ENCODE data around the gene NUMBL. TPM values are rescaled to one million over a fixed set of nuclear protein-coding genes. Genes with fewer than 3 reads are reported as not detected.

NUMBL gene
- total and polyA plus RNA-seq, 2 of the 8 experiments (the other 6 are each of a cell fraction or from before 2014, with no cell fraction given): 13.5 to 24.8 TPM

- Histone ChIP-seq H4K8ac (ENCODE audit: extremely low read depth, insufficient read depth, low read length) (peak overlapping the region; percentile 93), H2BK120ac (replicated peaks; ENCODE audit: low read depth, low read length) (no peak overlapping the region), H2AK5ac (ENCODE audit: low read depth, low read length) (peak overlapping the region; percentile 28; the same call in 1 of the 2 replicates), H3K27me3 (replicated peaks in 1 of 4; ENCODE audit: control insufficient read depth in 3 of 4, extremely low read depth in 1 of 4, insufficient read depth in 3 of 4, low read length in 3 of 4) (no peaks in the 10 kb centered on the region), H3K18ac (ENCODE audit: extremely low read depth, low read length) (peak overlapping the region; percentile 95), H2BK20ac (ENCODE audit: low read length) (no peak overlapping the region), H3K36me3 (ENCODE audit: control insufficient read depth in 2 of 4, insufficient read depth in 4 of 4, low read length in 3 of 4) (peaks cover 0 to 18% (median 9%) of the 10 kb centered on the region in 4 experiments; a peak in 5 of 8 replicates), H3K4me2 (ENCODE audit: insufficient read depth in 1 of 2, low read depth in 2 of 2, low read length in 2 of 2) (peak overlapping the region; percentile 89 to 94), H3K9me3 (ENCODE audit: insufficient read depth in 2 of 2, low read depth in 1 of 2, low read length in 1 of 2) (no peaks in the 10 kb centered on the region), H3K23me2 (ENCODE audit: low read depth, low read length) (peaks cover 16% of the 10 kb centered on the region), H4K5ac (ENCODE audit: insufficient read length, low read depth, low read length) (peak overlapping the region; percentile 78), H2BK5ac (ENCODE audit: low read depth, low read length) (peak overlapping the region; percentile 87), H3K79me1 (ENCODE audit: low read depth, low read length) (peaks cover 12% of the 10 kb centered on the region), H2AFZ (ENCODE audit: low read length) (no peak overlapping the region), H3K9ac (replicated peaks in 1 of 4; ENCODE audit: extremely low read depth in 1 of 4, low read depth in 3 of 4, low read length in 3 of 4) (peak overlapping the region in 3 of 4 experiments; percentile 42 to 73 (median 70); a peak in 6 of 7 replicates), H3K4me3 (ENCODE audit: extremely low read depth in 1 of 4, insufficient read depth in 2 of 4, low read depth in 3 of 4, low read length in 4 of 4) (peak overlapping the region; percentile 54 to 76 (median 70)), H3K27ac (ENCODE audit: low read depth, low read length) (peak overlapping the region; percentile 86), H2BK12ac (ENCODE audit: low read depth, low read length) (peak overlapping the region; percentile 77), H3K23ac (ENCODE audit: insufficient read length) (no peak overlapping the region), H4K91ac (replicated peaks; ENCODE audit: insufficient read length, low read length) (peak overlapping the region; percentile 90), H3K14ac (ENCODE audit: insufficient read length) (no peak overlapping the region), H3K79me2 (ENCODE audit: control insufficient read depth in 1 of 2, insufficient read depth in 2 of 2, low read length in 2 of 2) (peaks cover 0 to 21% of the 10 kb centered on the region in 2 experiments; a peak in 3 of 4 replicates), H4K20me1 (replicated peaks in 1 of 2; ENCODE audit: control insufficient read depth in 1 of 2, insufficient read depth in 2 of 2, low read length in 2 of 2) (peaks cover 6 to 15% of the 10 kb centered on the region in 2 experiments), H3K4me1 (replicated peaks in 1 of 4; ENCODE audit: control insufficient read depth in 3 of 4, insufficient read depth in 4 of 4, low read length in 3 of 4) (peaks cover 0 to 25% (median 15%) of the 10 kb centered on the region in 4 experiments; a peak in 6 of 7 replicates), H2BK15ac (ENCODE audit: low read length) (no peak overlapping the region), H3K4ac (replicated peaks; ENCODE audit: insufficient read length, low read depth, low read length) (peak overlapping the region; percentile 88), H3K56ac (replicated peaks; ENCODE audit: insufficient read length, low read depth, low read length) (peak overlapping the region; percentile 79)
- DNase-seq (ENCODE audit: low read depth in 1 of 2, low spot score in 2 of 2) (peak; percentile 70 to 91), FAIRE-seq (no peak)
- POLR2A ChIA-PET (ENCODE audit: partially characterized antibody): interaction anchor here (0.6 to 3.0 kb wide), 22 partner anchors 9 to 1191 kb away, joined by 3 to 24 read pairs (median 4); partner anchors contain the start of genes ACTMAP, COQ8B, EGLN2 and ITPKC
- WGBS, 2 experiments (ENCODE audit: extremely low coverage in 1 of 2, insufficient coverage in 1 of 2, insufficient read length in 1 of 2, insufficient replicate concordance in 2 of 2, low coverage in 1 of 2, low lambda C conversion rate in 2 of 2, missing lambda C conversion rate in 1 of 2): 4% methylated on average over 25 of the region's 56 CpGs; no CpG with 5 or more reads in 1 of the 2 experiments
- CTCF ChIA-PET (ENCODE audit: partially characterized antibody): interaction anchor here (0.9 to 3.2 kb wide), 7 partner anchors 11 to 471 kb away, joined by 3 to 15 read pairs (median 3); partner anchors contain the start of genes COQ8B and ITPKC
- TF ChIP-seq YY1 (IDR thresholded peaks at IDR 0.05; ENCODE audit: low read depth, low read length) (no peak), RFX5 (IDR thresholded peaks at IDR 0.05; ENCODE audit: borderline replicate concordance, low read depth, low read length) (no peak)
Measured at GRCh38 chr19:40690693-40691420, 406 bp upstream of the NUMBL start.
